Progenitor cell of endocrine pancreas (in vitro differentiated cells): ENCODE measurements around the gene POU2F3. TPM values are rescaled to one million over a fixed set of nuclear protein-coding genes. Genes with fewer than 3 reads are reported as not detected.
A peak's percentile ranks its signal among the peaks of the same experiment; 100 is the strongest.
"Not testable (repeated sequence)": the region's sequence is repeated elsewhere in the genome, so short reads cannot be mapped to it uniquely, and the experiment has no call there.

Source experiments
- DNase-seq: peaks from one replicate; pipeline ENCODE4 v3.0.0; 2021; ENCODE audit warnings: low spot score; ENCODE audit not compliant: unreplicated experiment
- H3K27ac Mint-ChIP-seq: 2 replicates; pipeline ENCODE4 v1.8.0; 2021; ENCODE audit warnings: mild to moderate bottlenecking, moderate library complexity, mixed read lengths
- H3K27me3 Mint-ChIP-seq: 2 replicates; pipeline ENCODE4 v1.8.0; 2021; ENCODE audit warnings: mixed read lengths
- H3K36me3 Mint-ChIP-seq: 2 replicates; pipeline ENCODE4 v1.8.0; 2022; ENCODE audit warnings: mixed read lengths; ENCODE audit not compliant: insufficient read depth
- H3K4me1 Mint-ChIP-seq: 2 replicates; pipeline ENCODE4 v1.8.0; 2021; ENCODE audit warnings: low read depth, mixed read lengths
- H3K4me3 Mint-ChIP-seq: 2 replicates; pipeline ENCODE4 v1.8.0; 2021; ENCODE audit warnings: low read depth, mild to moderate bottlenecking, moderate library complexity, mixed read lengths
- H3K9me3 Mint-ChIP-seq: 2 replicates; pipeline ENCODE4 v1.8.0; 2021; ENCODE audit warnings: low read depth, mixed read lengths
- CTCF ChIP-seq: fragments of 200-600 bp; sonication (generic); IDR thresholded peaks from one replicate; pipeline ENCODE4 v1.5.0; 2021; ENCODE audit warnings: antibody characterized with exemption, mild to moderate bottlenecking; ENCODE audit not compliant: unreplicated experiment
- total RNA-seq: library from RNA; stranded (reverse); gene quantifications from 2 replicates; pipeline ENCODE4 v1.2.1, GENCODE V29; 2021

The POU2F3 gene
- total RNA-seq, 1 donor from 2014 or later = not detected

GRCh38 chr11:120249279-120250262 is 9.6 kb downstream of the POU2F3 start:
- DNase-seq = no peak
- TF ChIP-seq CTCF = no peak
- Mint-ChIP-seq H3K27me3 (peaks cover 74% of the 10 kb centered on the region), H3K9me3 (no peaks in the 10 kb centered on the region), H3K27ac (no peak overlapping the region), H3K4me3 (no peak overlapping the region), H3K36me3 (no peaks in the 10 kb centered on the region), H3K4me1 (no peaks in the 10 kb centered on the region)

- H3K27me3 Mint-ChIP-seq = peaks cover 79% of the 10 kb centered on the region
- DNase-seq, H3K36me3 Mint-ChIP-seq, H3K27ac Mint-ChIP-seq, H3K9me3 Mint-ChIP-seq, H3K4me3 Mint-ChIP-seq, H3K4me1 Mint-ChIP-seq: not testable (repeated sequence)
Measured at GRCh38 chr11:120253377-120253776, 13.4 kb downstream of the POU2F3 start.

- Mint-ChIP-seq H3K4me1 (peaks cover 9% of the 10 kb centered on the region), H3K27me3 (peaks cover 72% of the 10 kb centered on the region), H3K27ac (no peak overlapping the region), H3K9me3 (no peaks in the 10 kb centered on the region), H3K4me3 (peak overlapping the region; percentile 58), H3K36me3 (no peaks in the 10 kb centered on the region)
- DNase-seq = no peak
- TF ChIP-seq CTCF = no peak
Measured at GRCh38 chr11:120254788-120255518, 15.0 kb downstream of the POU2F3 start.

- Mint-ChIP-seq H3K27me3 (peaks cover 68% of the 10 kb centered on the region), H3K4me1 (peaks cover 9% of the 10 kb centered on the region), H3K4me3 (peak overlapping the region; percentile 58), H3K27ac (no peak overlapping the region), H3K9me3 (no peaks in the 10 kb centered on the region), H3K36me3 (no peaks in the 10 kb centered on the region)
- no peak for DNase-seq
- TF ChIP-seq CTCF = no peak
Measured at GRCh38 chr11:120255519-120255866, 15.6 kb downstream of the POU2F3 start.

GRCh38 chr11:120256178-120256577 is 16.2 kb downstream of the POU2F3 start:
- Mint-ChIP-seq H3K4me1 (peaks cover 9% of the 10 kb centered on the region), H3K4me3 (no peak overlapping the region), H3K36me3 (no peaks in the 10 kb centered on the region), H3K27ac (peak overlapping the region; percentile 41), H3K9me3 (no peaks in the 10 kb centered on the region), H3K27me3 (peaks cover 69% of the 10 kb centered on the region)
- no peak for DNase-seq
- TF ChIP-seq CTCF = no peak
